Measurements from ENCODE around the gene HMG20B. TPM values are rescaled to one million over a fixed set of nuclear protein-coding genes. Genes with fewer than 3 reads are reported as not detected.

The HMG20B gene
- total RNA-seq, 1 experiment from 2014 or later = 33.9 TPM

DNA sequence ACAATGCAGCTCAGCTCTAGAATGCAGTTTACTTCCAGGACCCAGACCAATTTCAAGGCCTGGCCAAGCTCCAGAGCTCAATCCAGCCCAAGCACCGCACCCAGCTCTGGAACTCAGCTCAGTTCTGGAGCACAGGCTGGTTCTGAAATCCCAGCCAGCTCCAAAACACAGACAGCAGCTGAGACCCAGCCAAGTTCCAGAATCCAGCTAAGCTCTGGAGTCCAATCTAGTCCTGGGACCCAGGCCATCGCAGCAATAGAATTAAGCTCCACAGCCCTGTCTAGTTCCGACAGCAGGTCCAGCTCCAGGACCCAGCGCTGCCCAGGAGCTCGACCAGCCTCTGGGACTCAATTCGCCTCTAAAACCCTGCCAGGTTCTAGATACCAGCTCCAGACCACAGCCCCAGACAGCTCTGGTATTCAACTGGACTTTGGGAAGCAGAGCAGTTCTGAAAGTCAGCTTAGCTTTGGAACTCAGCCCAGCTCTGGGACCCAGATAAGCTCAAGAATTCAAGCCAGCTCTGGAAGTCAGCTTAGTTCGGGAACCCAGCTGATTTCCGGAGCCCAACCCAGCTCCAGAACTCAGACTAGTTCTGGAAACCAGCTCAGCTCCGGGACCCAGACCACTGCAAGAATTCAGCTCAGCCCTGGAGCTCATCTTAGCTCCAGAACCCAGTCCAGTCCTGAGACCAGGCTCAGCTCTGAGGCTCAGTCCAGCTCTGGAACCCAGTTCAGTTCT lies 19.3 kb downstream of the HMG20B start:
- H3K27me3 Mint-ChIP-seq (ENCODE audit: insufficient read depth, unreplicated experiment) = peaks cover 4% of the 10 kb centered on the region

GRCh38 chr19:3593156-3593555 lies 20.4 kb downstream of the HMG20B start:
- ChIA-PET POLR2A (no interaction called here), CTCF (no interaction called here)
- Histone ChIP-seq H3K4me3 (ENCODE audit: low read depth, low read length) (no peak overlapping the region), H3K4me1 (no peaks in the 10 kb centered on the region), H3K36me3 (ENCODE audit: control insufficient read depth, insufficient read depth, low read length) (no peaks in the 10 kb centered on the region), H3K9me3 (0 out of 2 replicates have a peak, but pooled peaks cover 8% of the 10 kb centered on the region), H3K27me3 (replicated peaks; ENCODE audit: control insufficient read depth, insufficient read depth, low read length) (no peaks in the 10 kb centered on the region)
- Mint-ChIP-seq H3K9me3 (ENCODE audit: unreplicated experiment) (no peaks in the 10 kb centered on the region), H3K4me1 (ENCODE audit: low read depth, unreplicated experiment) (no peaks in the 10 kb centered on the region), H3K27me3 (ENCODE audit: insufficient read depth, unreplicated experiment) (peaks cover 4% of the 10 kb centered on the region), H3K36me3 (ENCODE audit: insufficient read depth, unreplicated experiment) (peaks cover 5% of the 10 kb centered on the region), H3K27ac (ENCODE audit: unreplicated experiment) (no peak overlapping the region), H3K4me3 (ENCODE audit: unreplicated experiment) (no peak overlapping the region)
- BruUV-seq (replicated peaks) = no TSS peak
- no peak for DNase-seq
- intact Hi-C loops (cut with micrococcal nuclease; ENCODE audit: unreplicated experiment) = no loop called here
- TF ChIP-seq, protein P1, sequence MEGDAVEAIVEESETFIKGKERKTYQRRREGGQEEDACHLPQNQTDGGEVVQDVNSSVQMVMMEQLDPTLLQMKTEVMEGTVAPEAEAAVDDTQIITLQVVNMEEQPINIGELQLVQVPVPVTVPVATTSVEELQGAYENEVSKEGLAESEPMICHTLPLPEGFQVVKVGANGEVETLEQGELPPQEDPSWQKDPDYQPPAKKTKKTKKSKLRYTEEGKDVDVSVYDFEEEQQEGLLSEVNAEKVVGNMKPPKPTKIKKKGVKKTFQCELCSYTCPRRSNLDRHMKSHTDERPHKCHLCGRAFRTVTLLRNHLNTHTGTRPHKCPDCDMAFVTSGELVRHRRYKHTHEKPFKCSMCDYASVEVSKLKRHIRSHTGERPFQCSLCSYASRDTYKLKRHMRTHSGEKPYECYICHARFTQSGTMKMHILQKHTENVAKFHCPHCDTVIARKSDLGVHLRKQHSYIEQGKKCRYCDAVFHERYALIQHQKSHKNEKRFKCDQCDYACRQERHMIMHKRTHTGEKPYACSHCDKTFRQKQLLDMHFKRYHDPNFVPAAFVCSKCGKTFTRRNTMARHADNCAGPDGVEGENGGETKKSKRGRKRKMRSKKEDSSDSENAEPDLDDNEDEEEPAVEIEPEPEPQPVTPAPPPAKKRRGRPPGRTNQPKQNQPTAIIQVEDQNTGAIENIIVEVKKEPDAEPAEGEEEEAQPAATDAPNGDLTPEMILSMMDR (IDR thresholded peaks at IDR 0.05; ENCODE audit: insufficient read depth in 1 of 2, low read depth in 1 of 2, low read length in 1 of 2, severe bottlenecking in 1 of 2, unreplicated experiment in 1 of 2) = no peak

More for the DNA sequence above, 19.3 kb downstream of the HMG20B start:
- POLR2A ChIA-PET = no interaction called here
- CTCF ChIA-PET = no interaction called here
- DNase-seq = no peak
- no TSS peak for BruUV-seq (replicated peaks)
- TF ChIP-seq, protein P1 (IDR thresholded peaks at IDR 0.05; ENCODE audit: insufficient read depth in 1 of 2, low read depth in 1 of 2, low read length in 1 of 2, severe bottlenecking in 1 of 2, unreplicated experiment in 1 of 2) = no peak
- H3K36me3 Mint-ChIP-seq (ENCODE audit: insufficient read depth, unreplicated experiment) = peaks cover 5% of the 10 kb centered on the region
- intact Hi-C loops (cut with micrococcal nuclease; ENCODE audit: unreplicated experiment) = no loop called here
- no peak overlapping the region for H3K27ac Mint-ChIP-seq (ENCODE audit: unreplicated experiment)
- no peak overlapping the region for H3K4me3 Mint-ChIP-seq (ENCODE audit: unreplicated experiment)
- Histone ChIP-seq H3K27me3 (replicated peaks; ENCODE audit: control insufficient read depth, insufficient read depth, low read length) (no peaks in the 10 kb centered on the region), H3K9me3 (0 out of 2 replicates have a peak, but pooled peaks cover 8% of the 10 kb centered on the region), H3K4me3 (ENCODE audit: low read depth, low read length) (no peak overlapping the region), H3K4me1 (no peaks in the 10 kb centered on the region), H3K36me3 (ENCODE audit: control insufficient read depth, insufficient read depth, low read length) (no peaks in the 10 kb centered on the region)
- no peaks in the 10 kb centered on the region for H3K9me3 Mint-ChIP-seq (ENCODE audit: unreplicated experiment)
- no peaks in the 10 kb centered on the region for H3K4me1 Mint-ChIP-seq (ENCODE audit: low read depth, unreplicated experiment)

DNA sequence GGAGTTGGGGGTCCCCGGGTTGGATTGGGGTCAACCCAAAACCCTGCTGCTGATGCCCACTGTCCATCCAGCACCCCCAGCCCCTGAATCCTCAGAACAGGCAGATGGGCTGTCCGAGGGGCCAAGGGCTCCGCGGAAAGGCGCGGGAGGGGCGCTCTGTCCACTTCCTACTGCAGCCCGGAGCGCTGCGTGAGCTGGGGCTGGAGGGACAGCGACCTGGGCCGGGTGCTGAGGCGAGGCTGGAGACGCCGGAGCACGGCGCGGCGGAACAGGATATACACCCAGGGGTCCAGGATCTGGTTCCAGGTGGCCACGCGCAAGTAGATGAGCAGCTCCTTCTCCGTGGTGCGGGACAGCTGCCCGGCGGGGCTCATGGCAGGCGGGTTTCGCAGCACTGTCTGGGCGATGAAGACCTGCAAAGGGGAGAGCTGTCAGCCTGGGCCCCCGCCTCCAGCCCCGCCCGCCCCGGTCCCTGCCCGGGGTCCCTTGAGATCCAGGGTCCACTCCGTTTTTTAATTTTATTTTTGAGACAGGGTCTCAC lies 22.8 kb downstream of the HMG20B start:
- BruUV-seq (replicated peaks) = no TSS peak
- POLR2A ChIA-PET = no interaction called here

More for the DNA sequence above, 22.8 kb downstream of the HMG20B start:
- H3K27me3 ChIP-seq (replicated peaks; ENCODE audit: control insufficient read depth, insufficient read depth, low read length) = no peaks in the 10 kb centered on the region
- H3K4me1 ChIP-seq = no peaks in the 10 kb centered on the region
- peaks cover 4% of the 10 kb centered on the region for H3K27me3 Mint-ChIP-seq (ENCODE audit: insufficient read depth, unreplicated experiment)
- 0 out of 2 replicates have a peak, but pooled peaks cover 8% of the 10 kb centered on the region for H3K9me3 ChIP-seq
- H3K4me3 ChIP-seq (ENCODE audit: low read depth, low read length) = no peak overlapping the region
- DNase-seq = no peak
- TF ChIP-seq, protein P1 (IDR thresholded peaks at IDR 0.05; ENCODE audit: insufficient read depth in 1 of 2, low read depth in 1 of 2, low read length in 1 of 2, severe bottlenecking in 1 of 2, unreplicated experiment in 1 of 2) = no peak
- H3K36me3 Mint-ChIP-seq (ENCODE audit: insufficient read depth, unreplicated experiment) = peaks cover 5% of the 10 kb centered on the region
- H3K4me3 Mint-ChIP-seq (ENCODE audit: unreplicated experiment) = no peak overlapping the region
- CTCF ChIA-PET = no interaction called here
- intact Hi-C loops (cut with micrococcal nuclease; ENCODE audit: unreplicated experiment) = no loop called here
- no peak overlapping the region for H3K27ac Mint-ChIP-seq (ENCODE audit: unreplicated experiment)
- no peaks in the 10 kb centered on the region for H3K4me1 Mint-ChIP-seq (ENCODE audit: low read depth, unreplicated experiment)
- H3K9me3 Mint-ChIP-seq (ENCODE audit: unreplicated experiment) = no peaks in the 10 kb centered on the region
- no peaks in the 10 kb centered on the region for H3K36me3 ChIP-seq (ENCODE audit: control insufficient read depth, insufficient read depth, low read length)

Measured in Caco-2 (cell line).